Hepatocyte (in vitro differentiated cells): ENCODE results near the gene CDHR1.

ENCODE experiments used
- EZH2 ChIP-seq: fragments of 200-600 bp; sonication (generic); IDR thresholded peaks from 2 replicates; pipeline ENCODE4 v1.6.1; 2016; ENCODE audit warnings: antibody characterized with exemption, mild to moderate bottlenecking, borderline replicate concordance
- TF ChIP-seq, protein P1 (sequence below): fragments of 200-600 bp; sonication (generic); IDR thresholded peaks from 2 replicates; pipeline ENCODE4 v1.5.1; 2016; ENCODE audit warnings: antibody characterized with exemption, mild to moderate bottlenecking; ENCODE audit not compliant: poor library complexity

DNA sequence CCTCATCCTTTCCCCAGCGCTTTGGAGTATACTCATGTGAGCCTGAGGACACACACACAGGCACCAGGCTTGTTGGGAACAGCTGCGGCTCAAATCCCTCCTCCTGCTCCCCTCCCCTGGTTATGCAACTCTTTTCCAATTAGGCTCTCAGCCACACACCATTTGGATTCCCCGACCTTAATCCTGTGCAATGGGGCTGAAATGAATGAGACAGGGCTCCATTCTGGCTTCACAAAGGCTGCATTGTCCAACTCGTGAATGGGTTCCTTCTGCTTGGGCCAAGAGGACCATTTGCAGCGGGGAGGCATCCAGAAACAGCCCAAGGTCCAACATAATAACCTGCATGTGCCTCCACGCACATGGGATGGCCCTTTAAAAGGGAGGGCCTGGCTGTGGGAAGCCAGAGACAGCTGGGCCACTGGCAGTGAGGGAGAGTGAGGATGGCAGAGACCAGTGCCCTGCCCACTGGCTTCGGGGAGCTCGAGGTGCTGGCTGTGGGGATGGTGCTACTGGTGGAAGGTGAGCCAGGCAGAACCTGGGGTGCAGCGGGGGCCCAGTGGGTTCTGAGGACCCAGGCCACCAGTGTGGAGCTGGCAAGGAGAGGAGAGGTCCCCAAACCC, 50.4 kb downstream of the CDHR1 start, which contains the start of gene RGR:
- TF ChIP-seq, protein P1, sequence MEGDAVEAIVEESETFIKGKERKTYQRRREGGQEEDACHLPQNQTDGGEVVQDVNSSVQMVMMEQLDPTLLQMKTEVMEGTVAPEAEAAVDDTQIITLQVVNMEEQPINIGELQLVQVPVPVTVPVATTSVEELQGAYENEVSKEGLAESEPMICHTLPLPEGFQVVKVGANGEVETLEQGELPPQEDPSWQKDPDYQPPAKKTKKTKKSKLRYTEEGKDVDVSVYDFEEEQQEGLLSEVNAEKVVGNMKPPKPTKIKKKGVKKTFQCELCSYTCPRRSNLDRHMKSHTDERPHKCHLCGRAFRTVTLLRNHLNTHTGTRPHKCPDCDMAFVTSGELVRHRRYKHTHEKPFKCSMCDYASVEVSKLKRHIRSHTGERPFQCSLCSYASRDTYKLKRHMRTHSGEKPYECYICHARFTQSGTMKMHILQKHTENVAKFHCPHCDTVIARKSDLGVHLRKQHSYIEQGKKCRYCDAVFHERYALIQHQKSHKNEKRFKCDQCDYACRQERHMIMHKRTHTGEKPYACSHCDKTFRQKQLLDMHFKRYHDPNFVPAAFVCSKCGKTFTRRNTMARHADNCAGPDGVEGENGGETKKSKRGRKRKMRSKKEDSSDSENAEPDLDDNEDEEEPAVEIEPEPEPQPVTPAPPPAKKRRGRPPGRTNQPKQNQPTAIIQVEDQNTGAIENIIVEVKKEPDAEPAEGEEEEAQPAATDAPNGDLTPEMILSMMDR, result no peak
- no peak for TF ChIP-seq EZH2
